Osteocyte (in vitro differentiated cells): ENCODE data around the gene OR2T27. TPM values are rescaled to one million over a fixed set of nuclear protein-coding genes. Genes with fewer than 3 reads are reported as not detected.

Experiments used
- DNase-seq: peaks from one replicate; pipeline ENCODE4 v3.0.0; 2021; ENCODE audit warnings: mixed read lengths; ENCODE audit not compliant: unreplicated experiment; ENCODE audit errors: extremely low spot score
- H3K27ac Mint-ChIP-seq: one replicate; pipeline ENCODE4 v1.8.0; 2021; ENCODE audit warnings: mild to moderate bottlenecking, mixed read lengths; ENCODE audit not compliant: unreplicated experiment
- H3K27me3 Mint-ChIP-seq: one replicate; pipeline ENCODE4 v1.8.0; 2021; ENCODE audit warnings: mixed read lengths; ENCODE audit not compliant: unreplicated experiment
- H3K36me3 Mint-ChIP-seq: one replicate; pipeline ENCODE4 v1.8.0; 2021; ENCODE audit warnings: mixed read lengths; ENCODE audit not compliant: unreplicated experiment
- H3K4me1 Mint-ChIP-seq: one replicate; pipeline ENCODE4 v1.8.0; 2021; ENCODE audit warnings: mixed read lengths; ENCODE audit not compliant: unreplicated experiment
- H3K4me3 Mint-ChIP-seq: one replicate; pipeline ENCODE4 v1.8.0; 2021; ENCODE audit warnings: mild to moderate bottlenecking, moderate library complexity, mixed read lengths; ENCODE audit not compliant: unreplicated experiment
- H3K9me3 Mint-ChIP-seq: one replicate; pipeline ENCODE4 v1.8.0; 2021; ENCODE audit warnings: mixed read lengths; ENCODE audit not compliant: unreplicated experiment
- CTCF ChIP-seq: fragments of 200-600 bp; sonication (generic); IDR thresholded peaks from 2 replicates; pipeline ENCODE4 v1.5.0; 2021; ENCODE audit warnings: antibody characterized with exemption, mild to moderate bottlenecking, moderate library complexity
- total RNA-seq: library from RNA; stranded (reverse); gene quantifications from 2 replicates; pipeline ENCODE4 v1.2.1, GENCODE V29; 2021

The OR2T27 gene
- total RNA-seq, 1 donor from 2014 or later = not detected

- Mint-ChIP-seq H3K9me3 (peaks cover 49% of the 10 kb centered on the region), H3K27ac (no peak overlapping the region), H3K4me3 (no peak overlapping the region), H3K36me3 (no peaks in the 10 kb centered on the region), H3K27me3 (no peaks in the 10 kb centered on the region), H3K4me1 (no peaks in the 10 kb centered on the region)
- no peak for TF ChIP-seq CTCF
- no peak for DNase-seq
Measured at GRCh38 chr1:248697907-248698306, 42.6 kb upstream of the OR2T27 start.

- H3K27ac Mint-ChIP-seq = no peak overlapping the region
- no peak for DNase-seq
- no peak overlapping the region for H3K4me3 Mint-ChIP-seq
- H3K27me3 Mint-ChIP-seq = no peaks in the 10 kb centered on the region
- peaks cover 52% of the 10 kb centered on the region for H3K9me3 Mint-ChIP-seq
- no peaks in the 10 kb centered on the region for H3K4me1 Mint-ChIP-seq
- TF ChIP-seq CTCF = no peak
- H3K36me3 Mint-ChIP-seq = no peaks in the 10 kb centered on the region
Measured at GRCh38 chr1:248696774-248697173, 41.4 kb upstream of the OR2T27 start.

GRCh38 chr1:248696261-248696660 lies 40.9 kb upstream of the OR2T27 start:
- Mint-ChIP-seq H3K27me3 (no peaks in the 10 kb centered on the region), H3K4me1 (no peaks in the 10 kb centered on the region), H3K4me3 (no peak overlapping the region), H3K27ac (no peak overlapping the region), H3K36me3 (no peaks in the 10 kb centered on the region), H3K9me3 (peaks cover 48% of the 10 kb centered on the region)
- DNase-seq = no peak
- TF ChIP-seq CTCF = no peak

GRCh38 chr1:248695451-248696132 lies 40.3 kb upstream of the OR2T27 start:
- Mint-ChIP-seq H3K27ac (no peak overlapping the region), H3K4me1 (no peaks in the 10 kb centered on the region), H3K27me3 (no peaks in the 10 kb centered on the region), H3K9me3 (peaks cover 50% of the 10 kb centered on the region), H3K4me3 (no peak overlapping the region), H3K36me3 (no peaks in the 10 kb centered on the region)
- no peak for TF ChIP-seq CTCF
- no peak for DNase-seq

- no peak for DNase-seq
- Mint-ChIP-seq H3K36me3 (no peaks in the 10 kb centered on the region), H3K27me3 (no peaks in the 10 kb centered on the region), H3K9me3 (peaks cover 59% of the 10 kb centered on the region), H3K27ac (no peak overlapping the region), H3K4me1 (no peaks in the 10 kb centered on the region), H3K4me3 (no peak overlapping the region)
- no peak for TF ChIP-seq CTCF
Measured at GRCh38 chr1:248691567-248692155, 36.3 kb upstream of the OR2T27 start.
